ENCODE data around the gene TSPAN9.

TSPAN9 gene

DNA sequence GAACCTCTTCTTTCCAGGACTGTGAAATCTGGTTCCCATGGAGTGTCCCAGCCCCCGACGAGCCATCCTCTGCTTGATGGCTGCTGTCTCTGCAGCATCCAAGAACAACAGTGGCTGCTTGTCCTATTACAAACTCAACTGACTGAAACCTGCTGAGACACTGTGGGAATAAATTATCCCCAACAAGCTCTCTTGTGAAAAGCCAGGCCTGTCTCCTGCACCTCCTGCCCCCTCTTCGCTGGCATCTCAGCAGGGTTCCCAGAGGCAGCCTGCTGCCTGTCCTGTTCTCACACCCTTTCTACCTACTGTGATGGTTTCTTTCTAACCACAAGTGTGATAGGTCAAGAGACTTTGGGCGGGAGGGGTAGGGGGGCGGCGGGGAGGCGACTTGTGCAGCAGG is 180.2 kb downstream of the TSPAN9 start:
- DNase-seq = peak; percentile 47

DNA sequence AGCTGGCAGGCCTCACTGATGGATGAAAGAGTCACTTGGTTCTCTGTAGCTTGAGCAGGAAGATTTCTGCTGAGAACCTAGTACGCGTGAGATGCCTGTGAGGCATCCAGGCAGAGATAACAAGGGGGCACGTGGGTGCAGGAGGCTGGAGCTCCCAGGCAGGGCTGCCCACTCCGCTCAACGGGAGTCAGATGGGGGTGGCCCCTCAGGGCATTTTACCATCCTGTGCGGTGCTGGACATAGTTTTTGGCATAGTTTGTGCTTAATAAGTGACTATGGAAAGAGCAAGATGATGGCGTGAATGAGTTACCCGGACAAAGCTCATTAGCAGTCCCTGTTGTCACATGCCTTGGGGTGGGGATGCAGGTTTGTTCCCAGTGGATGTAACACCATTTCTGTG is 182.8 kb downstream of the TSPAN9 start:
- no peak for DNase-seq

DNA sequence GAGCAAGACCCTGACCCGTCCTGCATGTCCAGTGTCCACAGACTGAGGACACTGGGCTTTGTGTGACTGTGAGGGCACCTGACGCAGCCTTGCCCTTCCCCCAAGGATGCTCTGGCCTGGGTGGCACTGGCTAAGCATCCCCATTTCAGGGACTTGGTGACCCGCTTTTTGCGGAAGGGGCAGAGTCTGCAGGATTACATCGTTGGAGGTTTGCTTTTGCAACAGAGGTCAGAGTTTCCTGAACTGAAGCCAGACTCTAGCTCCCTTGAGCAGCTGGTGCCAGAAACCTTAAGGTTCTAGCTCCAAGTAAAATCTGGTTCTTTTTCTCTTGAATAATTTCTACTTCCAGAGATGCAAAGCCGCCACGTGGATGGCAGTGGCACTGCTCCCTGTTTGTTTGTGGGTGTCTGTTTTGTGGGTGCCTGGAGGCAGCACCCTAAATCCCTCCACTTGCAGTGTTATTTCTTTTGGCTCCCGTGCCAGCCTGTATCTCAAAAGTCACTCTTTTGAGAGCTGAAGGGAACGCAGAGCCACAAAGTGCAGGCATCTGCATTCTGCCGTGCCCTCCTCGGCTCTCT is 184.7 kb downstream of the TSPAN9 start:
- DNase-seq = no peak

DNA sequence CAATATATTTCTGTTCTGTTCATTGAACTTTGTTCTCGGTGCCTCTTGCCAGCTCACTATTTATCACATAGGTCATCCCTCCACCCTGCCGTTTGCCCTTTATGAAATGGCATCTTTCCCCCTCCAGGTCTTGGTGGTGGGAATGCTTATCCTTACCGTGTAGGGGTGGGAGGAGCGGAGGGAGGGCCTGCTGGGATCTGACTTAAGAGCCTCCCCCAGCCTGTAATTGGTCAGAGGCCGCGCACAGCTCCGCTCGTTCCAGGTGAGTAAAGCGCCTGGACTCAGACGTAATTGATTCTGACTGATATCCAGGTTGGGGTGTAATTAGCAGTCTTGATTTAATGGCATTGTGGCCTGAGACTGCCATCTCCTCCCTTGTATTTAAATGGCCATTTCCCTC is 185.3 kb downstream of the TSPAN9 start:
- DNase-seq = no peak

DNA sequence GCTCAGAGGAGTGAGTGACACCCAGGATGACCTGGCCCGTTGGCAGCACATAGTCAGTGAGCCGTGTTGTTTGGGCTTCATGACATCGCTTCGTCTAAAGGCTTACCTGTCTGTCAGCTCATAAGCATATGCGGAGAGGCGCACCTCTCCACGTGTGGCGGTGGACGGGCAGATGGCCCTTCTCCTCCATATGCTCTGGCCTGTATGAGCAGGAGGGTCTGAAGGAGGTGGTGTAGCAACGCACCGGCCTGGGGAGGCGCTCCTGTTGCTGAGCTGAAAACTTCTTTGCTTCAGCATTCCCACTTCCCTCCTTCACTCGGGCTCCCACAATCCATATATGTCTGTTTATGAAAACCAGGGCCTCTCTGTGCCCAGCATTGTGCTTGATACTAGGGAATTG is 186.1 kb downstream of the TSPAN9 start:
- DNase-seq = no peak

DNA sequence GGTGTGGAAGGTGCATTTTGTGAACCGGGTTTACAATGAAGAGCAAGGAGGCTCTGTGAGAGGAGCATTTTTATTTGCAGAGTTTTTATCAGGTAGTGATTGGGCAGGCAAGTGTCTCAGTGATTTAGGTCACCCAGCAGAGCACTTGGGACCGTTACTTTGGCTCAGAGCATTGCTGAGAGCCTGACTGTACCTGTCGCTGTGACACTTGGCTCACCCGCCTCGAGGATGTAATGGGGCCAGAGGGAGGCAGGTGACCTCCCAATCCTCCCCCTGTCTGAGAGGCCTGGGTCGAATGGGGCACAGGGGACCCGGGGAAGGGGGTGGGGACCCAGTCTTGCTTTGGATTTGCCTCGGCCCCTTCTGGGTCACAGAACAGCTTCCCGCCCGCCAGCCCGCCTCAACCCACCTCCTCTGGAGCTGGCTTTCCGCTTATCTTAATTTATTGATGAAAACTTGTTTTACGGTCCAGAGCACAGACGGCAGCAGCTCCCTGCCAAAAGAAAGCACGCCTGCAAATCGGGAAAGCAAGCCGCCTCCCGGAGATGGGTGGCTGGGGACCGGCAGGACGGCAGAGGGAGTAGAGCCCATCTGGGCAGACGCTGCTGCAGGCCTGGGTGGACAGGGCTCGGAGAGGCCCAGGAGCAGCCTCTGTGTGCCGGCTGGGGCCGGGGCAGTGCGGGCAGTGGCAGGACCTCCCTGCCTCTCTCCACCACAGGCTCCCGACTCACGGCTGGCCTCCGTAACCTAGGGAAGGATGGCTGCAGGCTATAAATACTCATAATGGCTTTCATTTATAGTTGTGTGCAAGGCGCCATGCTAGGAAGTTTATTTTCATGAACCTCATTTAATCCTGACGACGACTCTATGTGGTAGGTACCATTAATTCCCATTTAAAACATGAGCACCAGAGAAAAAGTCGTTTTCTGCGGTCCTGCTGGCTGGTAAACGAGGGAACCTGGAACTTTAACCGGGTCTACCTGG is 187.1 kb downstream of the TSPAN9 start:
- no peak for DNase-seq

DNA sequence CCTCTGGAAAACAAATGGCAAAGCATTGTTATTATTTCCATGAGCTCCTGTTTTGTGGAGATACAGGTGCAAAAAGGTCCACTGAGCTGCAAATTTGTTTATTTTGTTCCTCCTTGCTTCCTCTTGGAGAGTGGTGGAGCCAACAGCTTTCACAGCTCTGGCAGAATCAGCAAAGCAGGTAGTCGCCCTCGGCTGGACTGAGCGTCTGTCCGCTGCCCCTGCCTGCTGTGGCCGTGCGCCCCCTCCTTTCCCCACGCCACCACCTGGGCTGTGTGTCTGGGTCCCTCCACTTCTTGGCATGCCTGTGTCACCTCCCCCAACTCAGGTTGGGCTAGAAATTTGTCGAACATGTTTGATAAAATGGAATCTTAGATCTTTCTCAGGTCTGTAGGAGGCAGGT is 188.2 kb downstream of the TSPAN9 start:
- DNase-seq = no peak

DNA sequence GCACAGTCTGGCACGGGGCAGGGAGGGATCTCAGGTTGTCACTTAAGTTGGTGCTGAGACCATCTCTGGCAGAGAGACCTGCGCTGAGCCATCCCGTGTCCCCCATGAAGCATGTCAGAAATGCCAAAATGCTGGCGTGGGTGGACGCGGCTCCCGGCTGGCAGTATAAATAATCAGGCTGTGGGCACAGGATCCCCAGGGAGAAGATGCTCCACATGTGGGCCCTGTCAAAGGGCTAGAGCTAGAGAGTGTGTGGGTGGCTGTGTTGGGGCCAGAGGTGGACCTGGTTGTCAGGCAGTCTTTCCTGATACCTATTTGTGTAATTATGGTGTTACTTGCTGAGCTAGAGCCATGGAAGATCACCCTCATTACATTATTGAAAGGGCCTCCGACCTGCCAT is 189.5 kb downstream of the TSPAN9 start:
- DNase-seq = no peak

DNA sequence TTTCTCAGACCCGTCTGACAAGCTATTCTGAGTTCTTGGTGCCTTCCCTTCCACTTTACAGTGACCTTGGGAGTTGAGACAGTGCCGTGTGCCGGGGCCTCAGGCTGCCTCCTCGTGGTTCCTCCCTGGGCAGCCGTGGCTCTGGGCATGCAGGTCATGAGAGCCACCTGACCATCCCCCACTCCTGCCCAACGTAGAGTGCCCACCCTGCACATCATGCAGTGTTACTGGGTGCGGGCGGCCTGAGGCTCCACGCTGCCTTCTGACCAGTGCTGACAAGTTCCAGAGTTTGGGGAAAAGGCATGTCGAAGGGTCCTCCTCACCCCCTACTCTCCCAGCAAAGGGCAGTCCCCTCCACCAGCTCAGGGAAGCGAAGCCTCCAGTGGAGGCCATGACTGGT is 190.5 kb downstream of the TSPAN9 start:
- DNase-seq = no peak

DNA sequence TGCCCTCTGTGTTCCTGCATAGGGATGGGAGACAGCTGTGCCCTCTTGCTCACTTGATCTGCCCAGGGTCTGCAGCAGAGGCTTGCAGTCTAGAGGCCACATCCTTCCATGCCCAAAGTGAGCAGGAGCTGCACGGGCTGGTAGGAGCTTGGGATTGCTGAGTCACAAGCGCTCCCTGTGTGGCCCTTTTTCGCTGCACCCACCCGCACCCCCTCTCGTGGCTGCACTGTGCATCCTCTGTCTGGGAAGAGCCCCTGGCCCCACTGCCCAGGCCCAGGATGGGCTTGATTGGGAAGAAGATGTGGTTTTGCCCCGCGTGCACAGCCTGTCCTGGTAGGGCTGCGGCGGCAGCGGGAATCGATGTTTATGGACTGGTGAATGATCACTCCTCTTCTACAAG is 192.4 kb downstream of the TSPAN9 start:
- no peak for DNase-seq

DNA sequence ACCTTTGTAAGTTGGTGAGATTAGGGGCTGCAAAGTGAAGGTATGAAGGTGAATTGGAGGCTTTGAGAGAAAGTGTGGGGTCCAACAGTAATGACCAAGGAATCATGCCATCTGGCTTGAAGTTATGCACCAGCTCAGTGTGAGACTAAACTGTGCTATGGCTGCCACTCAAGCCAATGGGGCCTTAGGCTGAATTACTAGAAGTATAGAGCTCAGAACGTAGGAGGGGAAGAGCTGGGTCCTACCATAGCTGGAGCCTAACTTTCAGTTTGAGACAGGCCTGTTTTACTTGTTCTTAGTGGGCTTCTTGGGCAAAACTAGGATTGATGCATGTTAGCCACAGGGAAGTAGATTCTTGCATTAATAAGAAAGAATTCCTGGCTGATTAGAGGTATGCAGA is 194.0 kb downstream of the TSPAN9 start:
- DNase-seq = no peak

DNA sequence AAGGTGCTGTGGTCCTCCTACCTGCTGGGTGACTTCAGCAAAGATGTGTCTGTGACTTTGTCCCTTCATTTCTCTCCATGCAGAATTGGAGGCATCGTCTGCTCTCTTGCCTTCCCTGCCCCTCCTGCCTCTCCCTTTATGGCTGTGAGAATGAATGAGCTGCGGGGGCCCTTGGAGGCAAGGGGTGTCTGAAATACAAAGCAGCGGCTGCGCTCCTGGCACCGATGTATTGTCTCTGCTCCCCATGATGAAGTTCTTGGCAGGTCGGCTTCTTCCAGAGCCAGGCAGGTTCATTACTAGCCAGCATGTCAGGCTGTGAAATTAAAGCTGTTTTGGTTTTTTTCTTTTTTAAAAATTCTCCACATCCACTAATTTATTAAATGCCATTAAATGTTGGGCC is 194.5 kb downstream of the TSPAN9 start:
- no peak for DNase-seq

DNA sequence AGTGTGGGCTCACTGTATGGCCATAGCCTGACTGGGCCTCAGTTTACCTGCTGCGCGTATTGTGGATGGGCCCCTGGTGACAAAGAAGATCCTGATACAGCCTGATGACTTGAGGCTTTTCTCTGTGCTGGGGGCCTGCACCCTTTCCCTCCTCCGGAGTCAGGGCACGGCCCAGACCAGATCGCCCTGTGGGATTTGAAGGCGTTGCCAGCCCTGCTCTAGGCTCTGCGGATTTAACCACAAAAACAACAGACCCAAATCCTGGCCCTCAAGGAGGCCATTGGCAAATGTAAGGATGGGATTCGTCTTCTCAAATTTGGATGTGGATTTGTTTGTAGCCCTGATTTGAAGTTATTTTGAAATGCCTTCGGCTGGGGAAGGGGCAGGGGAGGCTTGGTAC is 195.8 kb downstream of the TSPAN9 start:
- DNase-seq = no peak

DNA sequence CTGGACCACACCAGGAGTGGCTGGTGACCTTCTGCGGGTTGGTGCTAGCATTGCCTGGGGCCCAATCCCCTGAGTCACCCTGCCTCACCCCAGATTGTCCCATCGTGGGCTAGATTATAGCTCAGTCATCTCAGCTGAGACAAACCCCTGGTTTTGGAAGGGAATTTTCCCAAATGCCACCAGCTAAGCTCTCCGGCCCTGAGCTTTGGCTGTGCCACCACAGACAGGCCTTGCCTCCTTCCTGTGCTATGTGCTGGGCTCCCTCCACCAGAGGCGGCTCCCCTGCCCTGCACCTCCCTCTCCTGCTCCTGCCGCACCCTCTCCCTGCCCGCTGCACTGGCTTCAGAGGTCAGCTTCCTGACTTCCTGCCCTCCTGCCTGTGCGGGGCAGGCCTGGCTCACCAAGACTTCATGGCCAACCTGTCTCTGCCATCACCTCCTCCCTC is 196.3 kb downstream of the TSPAN9 start:
- DNase-seq = no peak

DNA sequence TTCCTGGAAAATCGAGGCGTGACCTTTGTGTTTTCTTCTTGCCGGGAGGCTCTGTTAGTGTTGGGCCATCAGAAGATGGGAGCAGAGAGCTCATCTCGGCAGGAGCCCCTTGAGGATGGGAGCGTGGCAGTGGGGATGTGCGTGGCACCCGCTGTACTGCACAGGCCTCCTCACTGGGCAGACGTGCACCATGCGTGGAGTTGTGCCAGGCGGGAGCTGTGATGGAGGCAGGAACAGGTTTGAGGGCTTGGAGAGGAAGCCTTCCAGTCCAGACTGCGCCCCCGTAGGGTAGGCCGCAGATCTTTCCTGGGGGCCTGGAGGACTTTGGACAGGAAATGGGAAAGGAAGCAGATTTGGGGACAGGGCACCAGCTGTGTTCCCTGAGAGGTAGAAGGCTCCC is 197.5 kb downstream of the TSPAN9 start:
- DNase-seq = no peak

DNA sequence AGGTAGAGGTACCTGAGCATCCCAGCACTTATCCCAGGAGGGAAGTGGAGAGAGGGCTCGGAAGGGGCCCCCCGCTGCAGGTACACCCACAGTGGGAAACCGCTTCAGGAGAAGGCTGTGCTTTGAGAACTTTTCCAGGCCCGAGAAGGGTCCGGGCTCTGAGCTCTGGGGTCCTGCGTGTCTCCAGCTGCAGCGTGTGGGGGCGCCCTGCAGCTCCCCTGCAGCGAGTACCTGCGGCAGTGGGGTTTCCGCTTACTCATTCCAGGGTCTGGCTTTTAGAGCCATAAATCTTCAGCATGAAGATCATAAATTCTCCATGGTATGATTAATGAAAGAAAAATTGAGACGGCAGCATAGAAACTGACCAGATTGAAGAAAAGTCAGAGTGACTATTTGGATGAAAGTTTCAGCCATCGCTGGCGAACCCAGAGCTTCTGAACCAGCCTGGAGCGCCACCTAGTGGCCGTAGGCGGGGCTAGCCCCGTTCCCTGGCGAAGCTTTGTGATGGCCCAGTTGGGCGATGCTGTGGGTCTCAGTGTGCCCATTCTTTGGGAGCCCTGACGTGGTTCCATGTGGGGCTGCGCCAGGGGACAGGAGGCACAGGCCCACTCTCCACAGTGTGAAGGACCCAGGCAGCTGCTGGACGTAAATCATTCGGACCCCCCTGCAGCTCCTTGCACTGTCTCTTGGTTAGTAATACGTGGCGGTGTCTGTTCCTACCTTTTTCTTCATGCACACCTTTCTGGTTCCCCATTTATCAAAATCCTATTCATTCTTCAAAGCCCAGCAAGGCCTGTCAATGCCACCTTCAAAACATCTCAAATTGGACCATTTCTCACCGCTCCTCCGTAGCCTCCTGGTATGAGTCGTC is 198.2 kb downstream of the TSPAN9 start:
- peak; percentile 74 for DNase-seq

DNA sequence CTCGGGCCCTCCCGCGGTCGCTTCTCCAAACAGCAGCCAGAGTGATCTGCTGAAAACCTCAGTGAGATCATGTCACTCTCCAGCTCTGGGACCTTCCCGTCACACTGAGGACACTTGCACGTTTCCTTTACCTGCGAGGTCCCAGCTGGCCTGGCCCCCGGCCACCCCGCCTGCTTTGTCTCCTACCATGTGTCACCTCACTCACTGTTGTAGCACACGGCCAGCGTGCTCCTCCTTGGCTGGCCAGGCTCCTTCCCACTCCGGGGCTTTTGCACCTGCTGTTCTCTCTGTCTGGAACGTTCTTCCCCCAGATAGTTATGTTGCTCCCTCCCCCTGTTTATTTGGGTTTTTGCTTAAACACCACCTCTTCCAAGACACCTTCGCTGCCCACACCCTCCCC is 199.0 kb downstream of the TSPAN9 start:
- no peak for DNase-seq

DNA sequence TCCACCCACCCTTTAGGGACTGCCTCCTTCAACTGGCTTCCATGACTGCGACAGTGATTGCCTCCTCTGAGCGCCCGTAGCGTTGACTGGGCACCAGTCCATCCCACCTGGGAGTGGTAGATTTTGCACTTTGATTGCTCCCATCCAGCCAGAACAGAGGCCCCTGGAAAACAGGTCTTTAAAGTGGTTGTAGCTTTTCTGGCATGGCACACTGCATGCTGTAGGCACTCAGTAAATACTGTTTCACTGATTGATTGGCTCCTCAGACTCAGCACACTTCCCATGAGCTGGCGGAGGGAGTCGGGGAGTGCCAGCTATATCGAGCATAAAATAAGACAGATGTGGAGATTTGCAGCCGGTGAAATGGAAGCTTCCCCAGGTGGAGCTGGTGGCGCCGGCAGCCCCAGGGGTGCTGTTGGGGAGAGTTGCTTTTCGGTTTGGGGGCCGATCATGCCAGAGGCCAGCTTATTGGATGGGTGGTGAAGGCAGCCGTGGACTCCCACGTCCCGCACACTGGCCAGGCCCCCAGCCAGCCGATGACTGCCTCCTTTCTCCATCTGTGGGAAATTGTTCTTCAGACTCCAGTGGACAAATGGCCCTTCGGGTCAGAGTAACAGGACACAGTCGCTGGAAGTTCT is 200.2 kb downstream of the TSPAN9 start:
- DNase-seq = no peak

DNA sequence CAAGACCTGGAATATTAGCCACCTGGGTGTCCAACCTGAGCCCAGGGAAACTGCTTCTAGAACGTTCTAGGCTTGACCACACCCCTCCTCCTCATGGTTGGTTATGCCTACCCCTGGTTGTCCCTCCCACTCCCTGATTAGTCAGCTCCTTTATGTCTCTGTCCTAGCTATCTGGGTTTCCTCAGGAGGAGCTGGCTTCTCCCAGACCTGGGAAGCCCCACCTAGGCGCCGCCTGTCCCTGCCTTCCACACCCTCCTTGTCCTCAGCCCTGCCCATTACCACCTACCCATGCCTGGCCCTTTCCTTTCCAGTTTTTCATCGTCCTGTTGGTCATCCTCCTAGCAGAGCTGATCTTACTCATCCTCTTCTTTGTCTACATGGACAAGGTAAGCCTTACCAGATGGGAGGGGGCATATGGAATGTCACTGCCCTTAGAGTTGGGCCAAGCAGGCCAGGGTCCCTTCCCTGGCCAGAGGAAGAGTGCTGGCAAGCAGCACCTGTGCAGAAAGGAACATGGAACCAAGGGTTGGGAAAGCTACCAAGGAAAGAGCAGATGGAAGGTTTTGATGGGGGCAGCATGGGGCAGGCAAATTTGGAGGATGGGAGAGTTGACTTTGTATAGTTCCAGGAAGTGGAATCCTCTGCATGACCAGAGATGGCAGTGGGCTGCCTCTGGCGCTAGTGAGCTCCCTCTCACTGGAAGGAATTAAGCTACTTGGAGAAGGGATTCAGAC is 201.7 kb downstream of the TSPAN9 start:
- DNase-seq = no peak

DNA sequence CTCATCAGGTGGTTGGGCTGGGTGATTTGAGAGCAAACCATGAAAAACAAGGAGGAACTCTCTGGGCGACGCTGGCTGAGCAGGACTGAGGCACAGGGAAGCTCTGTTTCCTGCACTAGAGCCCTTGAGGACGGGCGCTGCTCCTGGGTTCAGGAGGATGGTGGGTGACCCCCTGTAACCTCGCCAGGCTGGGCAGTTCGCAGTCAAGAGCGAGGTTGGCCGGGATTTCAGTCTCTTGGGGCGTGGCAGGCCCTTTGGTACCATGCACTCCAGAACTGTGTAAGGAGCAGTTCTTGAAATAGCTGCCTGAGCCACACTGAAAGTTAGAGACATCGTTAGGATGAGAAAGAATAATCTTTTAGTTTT is 202.2 kb downstream of the TSPAN9 start:
- DNase-seq = no peak

DNA sequence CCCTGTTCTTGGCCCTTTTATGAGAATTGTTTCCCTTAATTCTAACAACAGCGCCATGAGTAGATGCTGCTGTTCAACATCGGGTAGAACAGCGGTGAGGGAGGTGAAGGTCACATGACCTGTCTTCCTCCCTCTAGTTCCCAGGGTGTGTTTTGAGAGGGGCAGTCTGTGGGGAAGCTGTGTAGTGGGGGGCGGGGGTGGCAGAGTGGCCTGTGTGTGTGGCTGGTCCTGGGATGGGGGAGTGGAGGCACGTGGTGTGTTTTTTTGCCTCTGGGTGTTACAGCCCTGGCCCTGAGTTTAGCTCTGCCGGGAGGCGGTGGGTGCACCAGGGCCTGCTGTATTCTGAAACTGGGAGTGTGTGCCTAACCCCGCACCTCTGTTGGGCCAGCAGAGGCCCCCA is 202.7 kb downstream of the TSPAN9 start:
- no peak for DNase-seq

DNA sequence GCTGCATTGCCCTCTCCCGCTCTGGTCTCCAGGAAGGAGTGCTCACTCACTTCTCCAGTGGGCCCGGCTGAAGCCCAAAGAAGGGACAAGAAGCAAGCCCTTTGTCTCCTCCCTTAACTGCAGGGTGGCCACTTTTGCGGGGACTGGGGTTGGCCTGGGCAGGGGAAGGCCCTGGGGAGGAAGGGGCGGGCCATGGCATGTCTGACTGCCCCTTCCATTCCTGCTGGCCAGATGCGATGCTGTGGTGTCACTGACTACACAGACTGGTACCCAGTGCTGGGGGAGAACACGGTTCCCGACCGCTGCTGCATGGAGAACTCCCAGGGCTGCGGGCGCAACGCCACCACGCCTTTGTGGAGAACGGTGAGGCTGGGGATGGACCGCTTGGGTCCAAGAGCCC is 203.8 kb downstream of the TSPAN9 start:
- no peak for DNase-seq

Data from NCI-H345 (cell line).